Testis (tissue), 2 donors: ENCODE measurements around the gene OR1F1.

Experiments
- CTCF ChIP-seq, 3 experiments: fragments of 450-650 bp in 2 of 3; fragments of 200-600 bp in 1 of 3; sonication (generic) in 1 of 3; IDR thresholded peaks; one replicate each; pipeline ENCODE4 v1.5.1; 2016 to 2019; ENCODE audit warnings: antibody characterized with exemption in 3 of 3, mild to moderate bottlenecking in 2 of 3, moderate library complexity in 1 of 3
- POLR2A ChIP-seq: fragments of 450-650 bp; IDR thresholded peaks from one replicate; pipeline ENCODE4 v1.6.1; 2017; ENCODE audit warnings: antibody characterized with exemption, mild to moderate bottlenecking, moderate library complexity

GRCh38 chr16:3155181-3155580 is 32.8 kb upstream of the OR1F1 start:
- TF ChIP-seq POLR2A (no peak), CTCF (IDR thresholded peaks at IDR 0.05) (no peak)
